HT1080 (cell line): ENCODE measurements around the gene NCR3LG1. TPM values are rescaled to one million over a fixed set of nuclear protein-coding genes. Genes with fewer than 3 reads are reported as not detected.
"Not testable (repeated sequence)": the region's sequence is repeated elsewhere in the genome, so short reads cannot be mapped to it uniquely, and the experiment has no call there.

ENCODE experiments used
- DNase-seq: peaks from one replicate; pipeline ENCODE4 v3.0.0-alpha.2; 2015; ENCODE audit warnings: low read depth
- total RNA-seq: library from RNA; depleted of rRNA; stranded (reverse); fragments of >200 nt; shearing (Covaris generic); gene quantifications from 2 replicates; pipeline ENCODE4 v1.2.3, GENCODE V29; 2014; rRNA removed

The NCR3LG1 gene
- total RNA-seq, 1 experiment from 2014 or later = 0.53 TPM

GRCh38 chr11:17410606-17411379, 59.2 kb downstream of the NCR3LG1 start:
- DNase-seq = no peak

- DNase-seq = no peak
Measured at GRCh38 chr11:17411418-17411817, 59.8 kb downstream of the NCR3LG1 start.

- DNase-seq = no peak
Measured at GRCh38 chr11:17412488-17413180, 61.0 kb downstream of the NCR3LG1 start.

GRCh38 chr11:17413414-17414316, 62.1 kb downstream of the NCR3LG1 start:
- no peak for DNase-seq

GRCh38 chr11:17414317-17414737, 62.7 kb downstream of the NCR3LG1 start:
- DNase-seq = no peak

- DNase-seq = no peak
Measured at GRCh38 chr11:17414992-17415391, 63.4 kb downstream of the NCR3LG1 start.

DNA sequence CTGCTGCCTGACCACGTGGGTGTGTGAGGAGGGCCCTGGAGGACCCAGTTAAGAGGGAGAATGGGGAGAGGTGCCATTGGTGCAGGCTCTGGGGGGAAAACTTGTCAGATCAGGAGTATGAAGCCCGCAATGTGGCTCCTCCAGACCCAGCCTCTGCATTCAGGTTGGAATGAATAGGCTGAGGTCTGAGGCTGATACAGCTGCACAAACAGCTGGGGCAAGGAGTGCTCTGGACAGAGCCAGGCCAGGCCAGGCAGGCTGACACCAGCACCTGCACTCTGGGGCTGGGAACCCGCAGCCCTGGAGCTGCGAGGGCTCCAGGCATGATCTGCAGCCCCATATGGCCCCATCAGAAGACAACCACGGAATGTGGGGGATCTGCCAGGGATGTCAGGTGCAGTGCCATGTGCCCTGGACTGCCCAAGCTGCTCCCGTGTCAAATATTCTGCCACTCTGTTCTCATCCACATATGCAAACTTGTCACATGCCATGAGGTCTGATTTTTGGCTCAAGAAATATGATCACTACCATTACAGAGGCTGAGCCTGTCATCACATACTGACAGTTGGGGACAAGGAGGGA, 64.0 kb downstream of the NCR3LG1 start:
- no peak for DNase-seq

GRCh38 chr11:17416492-17416891, 64.9 kb downstream of the NCR3LG1 start:
- no peak for DNase-seq

GRCh38 chr11:17418444-17419081, 67.0 kb downstream of the NCR3LG1 start:
- no peak for DNase-seq

GRCh38 chr11:17421781-17422180, 70.2 kb downstream of the NCR3LG1 start:
- no peak for DNase-seq

DNA sequence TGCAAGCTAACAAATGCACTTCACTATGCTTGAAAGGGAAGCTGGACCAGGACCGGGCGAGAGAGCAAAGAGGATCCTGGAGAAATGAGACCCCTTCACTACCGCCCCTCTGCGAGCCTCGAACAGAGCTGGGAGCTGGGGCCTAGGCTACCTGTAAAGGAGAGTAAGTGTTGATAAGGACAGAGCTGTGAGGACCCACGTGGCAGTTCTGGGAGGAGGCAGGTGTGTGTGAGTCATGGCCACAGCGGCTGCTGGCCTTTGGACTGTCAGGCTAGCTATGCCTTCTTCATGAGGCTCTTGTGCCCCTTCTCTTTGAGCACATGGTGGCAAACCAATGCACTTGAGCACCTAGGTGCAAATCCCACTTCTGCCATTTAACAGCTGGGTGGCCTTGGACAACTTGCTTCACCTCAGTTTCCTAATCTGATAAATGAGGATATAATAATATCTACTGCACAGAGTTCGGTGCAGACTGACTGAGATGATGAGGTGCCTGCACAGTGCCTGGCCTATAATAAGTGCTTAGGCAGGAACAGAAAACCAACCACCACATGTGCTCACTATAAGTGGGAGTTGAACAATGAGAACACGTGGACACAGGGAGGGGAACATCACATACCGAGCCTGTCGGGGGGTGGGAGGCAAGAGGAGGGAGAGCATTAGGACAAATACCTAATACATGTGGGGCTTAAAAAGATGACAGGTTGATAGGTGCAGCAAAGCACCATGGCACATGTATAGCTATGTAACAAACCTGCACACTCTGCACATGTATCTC, 72.1 kb downstream of the NCR3LG1 start:
- peak; percentile 25 for DNase-seq

DNA sequence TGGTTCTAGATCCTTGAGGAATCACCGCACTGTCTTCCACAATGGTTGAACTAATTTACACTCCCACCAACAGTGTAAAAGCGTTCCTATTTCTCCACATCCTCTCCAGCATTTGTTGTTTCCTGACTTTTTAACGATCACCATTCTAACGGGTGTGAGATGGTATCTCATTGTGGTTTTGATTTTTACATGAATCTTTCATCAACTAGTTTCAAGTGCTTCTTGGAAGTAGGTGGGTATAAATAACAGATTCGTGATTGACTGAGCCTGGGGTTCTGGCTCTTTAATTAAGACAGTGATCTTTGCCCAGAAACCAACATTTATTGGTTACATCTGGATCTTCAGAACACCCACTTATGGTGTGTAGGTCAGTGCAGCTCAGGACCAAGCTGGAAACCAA, 74.6 kb downstream of the NCR3LG1 start:
- DNase-seq = not testable (repeated sequence)

Other genes starting within 250 kb of the NCR3LG1 start
- 12.0 and 13.6 TPM in 2 replicates for gene PIK3C2A, start 143.8 kb upstream of the NCR3LG1 start, total RNA-seq
- 20.1 and 21.1 TPM in 2 replicates for gene NUCB2, start 75.1 kb upstream of the NCR3LG1 start, total RNA-seq
- 0.33 and 0.82 TPM in 2 replicates for gene KCNJ11, start 36.9 kb downstream of the NCR3LG1 start, total RNA-seq
- not detected in 2 replicates for gene ABCC8, start 125.0 kb downstream of the NCR3LG1 start, total RNA-seq
- gene USH1C, start 192.6 kb downstream of the NCR3LG1 start, total RNA-seq = not detected in 2 replicates
- not detected in 2 replicates for gene OTOG, start 195.5 kb downstream of the NCR3LG1 start, total RNA-seq